SH-SY5Y (cell line): ENCODE data around the gene LRMDA.

ENCODE experiments used
- GATA2 ChIP-seq: IDR thresholded peaks from 2 replicates; pipeline ENCODE4 v1.6.1; 2011; ENCODE audit warnings: mild to moderate bottlenecking, low read depth, low read length
- GATA3 ChIP-seq: IDR thresholded peaks from 2 replicates; pipeline ENCODE4 v1.6.1; 2011; ENCODE audit warnings: low read depth, mild to moderate bottlenecking, low read length, moderate library complexity

DNA sequence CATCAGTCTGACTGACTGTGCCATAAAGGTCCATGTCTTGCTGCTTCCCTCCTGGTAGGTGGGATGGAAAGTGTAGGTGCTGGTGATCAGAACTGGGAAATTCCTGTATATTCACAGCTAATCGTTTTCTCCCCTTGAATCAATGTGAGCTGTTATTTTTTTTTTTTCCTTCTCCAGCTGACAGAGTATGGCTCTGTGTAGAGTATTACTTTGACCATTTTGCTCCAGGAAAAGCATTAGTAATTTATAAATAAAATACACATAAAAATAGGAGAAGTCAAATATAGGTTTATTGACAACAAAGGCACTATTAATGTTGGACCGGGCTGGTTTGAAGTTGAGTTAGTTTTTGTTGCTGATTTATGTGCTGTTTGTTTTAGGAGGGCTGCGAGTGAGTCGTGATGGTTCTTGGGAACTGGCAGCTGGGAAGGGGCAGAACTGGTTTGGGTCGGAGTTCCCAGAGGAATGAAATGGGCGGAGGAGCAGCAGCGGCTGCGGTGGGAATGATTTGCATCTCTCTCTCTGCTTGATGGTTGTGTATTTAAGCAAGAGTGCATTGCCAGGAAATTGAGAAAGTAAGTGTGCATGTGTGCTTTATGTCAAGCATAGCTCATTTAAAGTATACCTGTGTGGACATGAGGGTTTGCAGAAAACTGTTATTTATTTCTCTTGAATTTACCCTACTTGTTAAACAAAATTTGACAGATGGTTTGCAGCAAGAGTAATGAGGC lies 80.9 kb downstream of the LRMDA start:
- no peak for TF ChIP-seq GATA2
- no peak for TF ChIP-seq GATA3
